ENCODE results near the gene MYH6. TPM values are rescaled to one million over a fixed set of nuclear protein-coding genes. Genes with fewer than 3 reads are reported as not detected.
A peak's percentile ranks its signal among the peaks of the same experiment; 100 is the strongest.

The MYH6 gene
- total and polyA plus RNA-seq, 2 donors (not counting 1 experiment from before 2014, with no cell fraction given) = not detected

- H3K9ac ChIP-seq (ENCODE audit: insufficient read depth, low read length) = no peak overlapping the region
- no peak overlapping the region for H3K4me2 ChIP-seq (ENCODE audit: extremely low read depth, insufficient read depth, low read length)
- H3K27ac ChIP-seq (ENCODE audit: insufficient read depth, low read length) = no peak overlapping the region
- peak; percentile 33 to 63 for DNase-seq (ENCODE audit: low read depth in 2 of 2)
- no peaks in the 10 kb centered on the region for H3K9me3 ChIP-seq (ENCODE audit: control insufficient read depth, insufficient read depth, low read depth, low read length)
- H2AFZ ChIP-seq (ENCODE audit: low read length) = no peak overlapping the region
- TF ChIP-seq EZH2 (IDR thresholded peaks at IDR 0.05; ENCODE audit: low read length, missing control alignments) (no peak), CTCF (conservative IDR thresholded peaks at IDR 0.05 in 1 of 2, IDR thresholded peaks at IDR 0.05 in 1 of 2; ENCODE audit: low read depth in 1 of 2, low read length in 2 of 2) (no peak)
- no peaks in the 10 kb centered on the region for H3K4me1 ChIP-seq (ENCODE audit: control insufficient read depth, extremely low read depth, insufficient read depth, low read length)
- H4K20me1 ChIP-seq (ENCODE audit: control insufficient read depth, extremely low read depth, insufficient read depth, low read length) = no peaks in the 10 kb centered on the region
- H3K27me3 ChIP-seq (ENCODE audit: control insufficient read depth, insufficient read depth, low read length) = peaks cover 6% of the 10 kb centered on the region
- no peak overlapping the region for H3K4me3 ChIP-seq (replicated peaks in 1 of 4; ENCODE audit: control extremely low read depth in 1 of 4, insufficient read depth in 1 of 4, low read depth in 3 of 4, low read length in 4 of 4)
- H3K79me2 ChIP-seq (ENCODE audit: control insufficient read depth, insufficient read depth, low read length) = no peaks in the 10 kb centered on the region
- H3K36me3 ChIP-seq (ENCODE audit: control insufficient read depth, insufficient read depth, low read length) = no peaks in the 10 kb centered on the region
Observed at GRCh38 chr14:23361320-23361719, 46.8 kb downstream of the MYH6 start.

- Histone ChIP-seq H3K9ac (ENCODE audit: insufficient read depth, low read length) (no peak overlapping the region), H3K27me3 (ENCODE audit: control insufficient read depth, insufficient read depth, low read length) (peaks cover 6% of the 10 kb centered on the region), H4K20me1 (ENCODE audit: control insufficient read depth, extremely low read depth, insufficient read depth, low read length) (no peaks in the 10 kb centered on the region), H3K4me1 (ENCODE audit: control insufficient read depth, extremely low read depth, insufficient read depth, low read length) (no peaks in the 10 kb centered on the region), H3K79me2 (ENCODE audit: control insufficient read depth, insufficient read depth, low read length) (no peaks in the 10 kb centered on the region), H3K9me3 (ENCODE audit: control insufficient read depth, insufficient read depth, low read depth, low read length) (no peaks in the 10 kb centered on the region), H3K4me3 (replicated peaks in 1 of 4; ENCODE audit: control extremely low read depth in 1 of 4, insufficient read depth in 1 of 4, low read depth in 3 of 4, low read length in 4 of 4) (no peak overlapping the region), H3K36me3 (ENCODE audit: control insufficient read depth, insufficient read depth, low read length) (no peaks in the 10 kb centered on the region), H2AFZ (ENCODE audit: low read length) (no peak overlapping the region), H3K4me2 (ENCODE audit: extremely low read depth, insufficient read depth, low read length) (no peak overlapping the region), H3K27ac (ENCODE audit: insufficient read depth, low read length) (no peak overlapping the region)
- TF ChIP-seq CTCF (conservative IDR thresholded peaks at IDR 0.05 in 1 of 2, IDR thresholded peaks at IDR 0.05 in 1 of 2; ENCODE audit: low read depth in 1 of 2, low read length in 2 of 2) (no peak), EZH2 (IDR thresholded peaks at IDR 0.05; ENCODE audit: low read length, missing control alignments) (no peak)
- DNase-seq (ENCODE audit: low read depth in 2 of 2) = no peak
Observed at GRCh38 chr14:23360496-23360895, 47.6 kb downstream of the MYH6 start.

DNA sequence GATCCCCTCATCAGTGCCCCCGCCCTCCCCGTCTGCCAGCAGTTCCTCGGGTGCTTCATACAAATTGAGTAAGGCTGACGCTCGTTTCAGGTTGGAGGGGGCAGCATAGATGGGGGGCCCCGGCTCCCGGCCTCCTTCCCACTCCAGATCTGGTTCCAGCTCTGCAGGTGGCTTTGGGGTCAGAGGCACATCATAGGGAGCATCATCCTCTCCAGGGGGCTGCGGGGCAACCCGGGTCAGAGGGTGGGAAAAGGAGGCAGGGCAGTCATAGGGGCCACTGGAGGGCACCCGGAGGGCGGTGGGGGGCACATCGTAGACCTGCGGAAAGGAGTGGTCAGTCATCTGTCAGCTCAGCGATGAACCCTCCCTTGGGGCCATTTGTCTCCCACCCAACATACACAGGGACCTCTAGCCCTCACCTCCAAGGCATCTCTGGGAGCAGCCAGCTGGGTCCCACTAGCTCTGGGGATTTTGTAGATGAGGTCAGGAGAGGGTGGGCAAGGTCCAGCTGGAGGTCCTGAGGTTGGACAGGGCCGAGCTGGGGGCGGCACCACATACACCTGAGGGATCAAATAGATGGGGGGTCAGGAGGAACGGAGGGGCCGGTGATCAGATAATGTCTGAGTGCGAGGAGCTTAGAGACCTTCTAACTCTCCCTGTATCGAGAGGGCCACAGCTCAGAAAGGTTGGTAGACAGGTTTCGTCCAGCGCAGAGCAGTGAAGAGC lies 48.2 kb downstream of the MYH6 start:
- Histone ChIP-seq H3K9ac (ENCODE audit: insufficient read depth, low read length) (no peak overlapping the region), H3K9me3 (ENCODE audit: control insufficient read depth, insufficient read depth, low read depth, low read length) (no peaks in the 10 kb centered on the region), H3K4me3 (replicated peaks in 1 of 4; ENCODE audit: control extremely low read depth in 1 of 4, insufficient read depth in 1 of 4, low read depth in 3 of 4, low read length in 4 of 4) (no peak overlapping the region), H3K4me2 (ENCODE audit: extremely low read depth, insufficient read depth, low read length) (no peak overlapping the region), H3K79me2 (ENCODE audit: control insufficient read depth, insufficient read depth, low read length) (no peaks in the 10 kb centered on the region), H3K4me1 (ENCODE audit: control insufficient read depth, extremely low read depth, insufficient read depth, low read length) (no peaks in the 10 kb centered on the region), H3K27me3 (ENCODE audit: control insufficient read depth, insufficient read depth, low read length) (peaks cover 6% of the 10 kb centered on the region), H2AFZ (ENCODE audit: low read length) (no peak overlapping the region), H4K20me1 (ENCODE audit: control insufficient read depth, extremely low read depth, insufficient read depth, low read length) (no peaks in the 10 kb centered on the region), H3K36me3 (ENCODE audit: control insufficient read depth, insufficient read depth, low read length) (no peaks in the 10 kb centered on the region), H3K27ac (ENCODE audit: insufficient read depth, low read length) (no peak overlapping the region)
- no peak for TF ChIP-seq CTCF (conservative IDR thresholded peaks at IDR 0.05 in 1 of 2, IDR thresholded peaks at IDR 0.05 in 1 of 2; ENCODE audit: low read depth in 1 of 2, low read length in 2 of 2)
- no peak for TF ChIP-seq EZH2 (IDR thresholded peaks at IDR 0.05; ENCODE audit: low read length, missing control alignments)
- no peak for DNase-seq (ENCODE audit: low read depth in 2 of 2)
